Heart right ventricle (tissue), 16 donors: Measurements from ENCODE around the gene KIAA1586. TPM values are rescaled to one million over a fixed set of nuclear protein-coding genes. Genes with fewer than 3 reads are reported as not detected.

Source experiments
- ATAC-seq, 8 donors: fragments of 200-7000 bp; cut with Tn5 transposase; one replicate each; pipeline ENCODE4 v1.9.1; 2020; ENCODE audit warnings: mild to moderate bottlenecking in 8 of 8, moderate library complexity in 8 of 8, moderate number of reproducible peaks in 1 of 8
- DNase-seq, 2 donors: peaks; one replicate each; pipeline ENCODE4 v3.0.0-alpha.2; 2020
- H3K27ac ChIP-seq, 10 donors: fragments of 200-600 bp; sonication (generic) in 2 of 10; one replicate each; pipeline versions ENCODE4 v1.5.0 to v1.8.0; 2020 to 2022; ENCODE audit warnings: mild to moderate bottlenecking in 3 of 10
- H3K27me3 ChIP-seq, 7 donors: fragments of 200-600 bp; one replicate each; pipeline ENCODE4 v1.8.0; 2021 to 2022; ENCODE audit warnings: mild to moderate bottlenecking in 2 of 7
- H3K36me3 ChIP-seq, 9 donors: fragments of 200-600 bp; sonication (generic) in 1 of 9; one replicate each; pipeline versions ENCODE4 v1.5.0 to v1.8.0; 2020 to 2022; ENCODE audit warnings: mild to moderate bottlenecking in 2 of 9
- H3K4me1 ChIP-seq, 9 donors: fragments of 200-600 bp; sonication (generic) in 1 of 9; one replicate each; pipeline versions ENCODE4 v1.5.0 to v1.8.0; 2020 to 2022; ENCODE audit warnings: mild to moderate bottlenecking in 4 of 9
- H3K4me3 ChIP-seq, 10 donors: fragments of 200-600 bp; sonication (generic) in 2 of 10; one replicate each; pipeline versions ENCODE4 v1.5.0 to v1.8.0; 2020 to 2022; ENCODE audit warnings: mild to moderate bottlenecking in 7 of 10, moderate library complexity in 2 of 10
- H3K9me3 ChIP-seq, 11 donors: fragments of 200-600 bp in 10 of 11; sonication (generic) in 2 of 11; one replicate each; pipeline versions ENCODE4 v1.5.0 to v1.8.0; 2013 to 2022; ENCODE audit warnings: mild to moderate bottlenecking in 2 of 11, control low read depth in 1 of 11, moderate library complexity in 1 of 11
- WGBS, 2 donors: extraction: QIAGEN DNeasy Blood & Tissue Kit; methylation state at CpG; one replicate each; pipeline ENCODE4 v1.1.7; 2013; ENCODE audit warnings: inconsistent platforms in 1 of 2; 5-methylcytosine and 5-hydroxymethylcytosine counted together
- intact Hi-C, 10 donors: fragments of 100-400 bp; cut with DNase I; formaldehyde crosslinking; loops; one replicate each; pipeline versions ENCODE4 v1.11.1 to v1.14.2; 2022
- polyA plus RNA-seq, 2 donors: library from polyadenylated mRNA; stranded (reverse); fragments of 200-250 nt; gene quantifications; one replicate each; pipeline ENCODE4 v1.2.3, GENCODE V29; 2013
- total RNA-seq, 10 donors: library from RNA; stranded (reverse); fragmentation: NEBNext Ultra II Directional in 3 of 10; extraction: Animal tissue kit (Norgen Biotek cat#: 25700) in 3 of 10; gene quantifications; one replicate each; pipeline versions ENCODE4 v1.2.1 to v1.2.4, GENCODE V29; 2021 to 2023
- TF ChIP-seq, protein P1 (sequence below), 9 donors: fragments of 200-600 bp; sonication (generic) in 2 of 9; IDR thresholded peaks; one replicate each; pipeline versions ENCODE4 v1.5.0 to v1.8.0; 2021 to 2022; ENCODE audit warnings: antibody characterized with exemption in 9 of 9, mild to moderate bottlenecking in 5 of 9, moderate library complexity in 1 of 9
- donor health status: Arrhythmogenic right ventricular cardiomyopathy.
- donor health status: ischemic (EF 13 %, LVEDD 7.1; RV severe dilation, severe dysfunction).
- donor health status: healthy with polysubstance abuse.
- donor health status: DM: no; HTN: yes; CAD: no.
- donor health status: DM: no; HTN: no; CAD: no.
- donor health status: ischemic (EF 25% LVEDD 6.9; RV normal size, moderate dysfunction).
- donor health status: ischemic (EF 25% LVEDD 5.7; RV mildly dilated, moderate dysfunction).
- donor health status: healthy.
- donor health status: DM: yes; HTN: yes; CAD: no.
- donor health status: Ischemic cardiomyopathy.
- donor health status: ischemic (EF 35%, LVEDD 5.7; RV mildly dilated, moderate dysfunction).
- donor health status: nonischemic (EF 11% LVEDD 7.7; RV severe dilation, severe dysfunction).
- donor health status: DM: yes; HTN: yes; CAD: no.
- donor health status: PGD.
- donor health status: ischemic (EF 29% LVEDD 5.4; RV normal size, mild dysfunction).
- donor health status: nonischemic (EF 23%, LVEDD 6.1; RV moderate dilation, normal function).

The KIAA1586 gene
- total and polyA plus RNA-seq, 12 donors = 1.8 to 10.4 (median 7.9) TPM

DNA sequence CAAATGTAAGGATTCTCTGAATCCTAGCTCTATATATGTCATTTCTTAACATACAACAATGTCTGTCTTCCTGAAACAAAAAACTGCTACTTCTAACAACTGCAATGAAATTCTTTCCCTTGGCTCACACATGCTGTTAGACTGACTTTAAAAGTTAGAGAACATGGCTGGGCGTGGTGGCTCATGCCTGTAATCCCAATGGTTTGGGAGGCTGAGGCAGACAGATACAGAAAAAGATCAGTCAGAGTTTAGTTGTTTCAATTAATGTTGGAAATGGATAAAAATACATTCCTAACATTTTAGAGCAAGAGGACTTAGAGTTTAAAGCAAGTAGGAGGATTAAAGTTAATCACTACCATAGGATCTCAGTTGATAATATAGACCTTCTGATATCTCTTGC lies 28.7 kb upstream of the KIAA1586 start:
- TF ChIP-seq, protein P1, sequence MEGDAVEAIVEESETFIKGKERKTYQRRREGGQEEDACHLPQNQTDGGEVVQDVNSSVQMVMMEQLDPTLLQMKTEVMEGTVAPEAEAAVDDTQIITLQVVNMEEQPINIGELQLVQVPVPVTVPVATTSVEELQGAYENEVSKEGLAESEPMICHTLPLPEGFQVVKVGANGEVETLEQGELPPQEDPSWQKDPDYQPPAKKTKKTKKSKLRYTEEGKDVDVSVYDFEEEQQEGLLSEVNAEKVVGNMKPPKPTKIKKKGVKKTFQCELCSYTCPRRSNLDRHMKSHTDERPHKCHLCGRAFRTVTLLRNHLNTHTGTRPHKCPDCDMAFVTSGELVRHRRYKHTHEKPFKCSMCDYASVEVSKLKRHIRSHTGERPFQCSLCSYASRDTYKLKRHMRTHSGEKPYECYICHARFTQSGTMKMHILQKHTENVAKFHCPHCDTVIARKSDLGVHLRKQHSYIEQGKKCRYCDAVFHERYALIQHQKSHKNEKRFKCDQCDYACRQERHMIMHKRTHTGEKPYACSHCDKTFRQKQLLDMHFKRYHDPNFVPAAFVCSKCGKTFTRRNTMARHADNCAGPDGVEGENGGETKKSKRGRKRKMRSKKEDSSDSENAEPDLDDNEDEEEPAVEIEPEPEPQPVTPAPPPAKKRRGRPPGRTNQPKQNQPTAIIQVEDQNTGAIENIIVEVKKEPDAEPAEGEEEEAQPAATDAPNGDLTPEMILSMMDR (IDR thresholded peaks at IDR 0.05) = no peak
- DNase-seq (no peak), ATAC-seq (no peak)
- WGBS, 2 donors = 77 to 81% methylated on average over 1 of the region's 1 CpG
- Histone ChIP-seq H3K4me1 (no peaks in the 10 kb centered on the region), H3K27me3 (no peaks in the 10 kb centered on the region), H3K9me3 (no peaks in the 10 kb centered on the region), H3K4me3 (no peak overlapping the region), H3K36me3 (no peaks in the 10 kb centered on the region), H3K27ac (no peak overlapping the region)
- intact Hi-C loops = loop anchor here in 4 of 10 donors (5.0 to 10.0 kb wide), 3 partner anchors 116 to 307 kb away; partner anchors contain the start of gene PRIM2 (in 2 of the 4)

DNA sequence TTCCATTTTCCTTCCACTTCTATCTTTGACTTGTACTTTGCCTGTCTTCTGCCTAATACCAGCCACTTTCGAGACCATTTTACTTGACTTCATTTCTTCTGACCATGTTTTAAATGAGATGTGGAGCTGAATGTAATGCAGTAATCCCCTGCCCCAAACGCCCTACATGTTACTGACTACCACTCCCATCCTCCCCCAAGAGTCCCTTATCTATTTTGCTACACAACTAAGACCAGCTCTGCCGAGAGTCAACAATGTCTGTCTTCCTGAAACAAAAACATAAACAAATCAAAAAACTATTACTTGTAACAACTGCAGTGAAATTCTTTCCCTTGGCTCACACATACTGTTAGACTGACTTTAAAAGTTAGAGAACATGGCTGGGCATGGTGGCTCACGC lies 27.1 kb upstream of the KIAA1586 start:
- H3K27ac ChIP-seq = no peak overlapping the region
- DNase-seq = no peak
- no peaks in the 10 kb centered on the region for H3K4me1 ChIP-seq
- no peaks in the 10 kb centered on the region for H3K27me3 ChIP-seq
- TF ChIP-seq, protein P1 (IDR thresholded peaks at IDR 0.05) = no peak
- H3K4me3 ChIP-seq = no peak overlapping the region
- H3K9me3 ChIP-seq = peaks cover 0 to 12% (median 5%) of the 10 kb centered on the region in 11 donors
- ATAC-seq = no peak
- intact Hi-C loops = loop anchor here in 4 of 10 donors (5.0 to 10.0 kb wide), 3 partner anchors 117 to 305 kb away; partner anchors contain the start of gene PRIM2 (in 2 of the 4)
- no peaks in the 10 kb centered on the region for H3K36me3 ChIP-seq
- 74 to 83% methylated on average over 4 of the region's 4 CpGs for WGBS, 2 donors

DNA sequence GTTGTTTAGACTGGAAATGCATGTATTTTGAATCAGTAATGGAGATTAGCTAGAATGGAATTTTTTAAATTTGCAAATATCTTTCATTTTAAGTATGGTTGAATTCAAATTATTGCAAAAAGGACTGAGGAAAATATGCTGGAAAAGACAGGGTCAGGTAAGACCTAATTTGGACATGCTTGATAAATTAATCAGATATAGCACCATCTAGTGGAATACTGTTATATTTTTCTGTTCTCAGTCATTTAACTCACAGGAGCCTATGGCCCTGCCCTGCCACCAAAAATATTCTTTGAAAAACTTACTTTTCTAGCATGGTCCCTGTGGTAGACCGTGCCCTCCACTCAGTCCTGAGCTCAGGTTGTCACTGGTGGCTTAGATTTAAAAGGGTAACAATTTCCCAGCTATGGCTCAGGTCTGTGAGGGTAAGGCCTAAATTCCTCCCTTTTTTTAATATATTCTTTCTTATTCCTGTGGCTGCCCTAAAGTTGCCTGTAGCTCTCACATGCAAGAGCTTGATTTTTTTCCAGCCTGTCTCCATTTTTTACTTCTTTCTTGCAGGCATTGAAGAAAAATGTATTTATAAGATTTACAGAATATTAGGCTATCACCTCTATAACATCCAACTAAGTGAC lies 25.3 kb upstream of the KIAA1586 start:
- H3K4me3 ChIP-seq = no peak overlapping the region
- H3K4me1 ChIP-seq = no peaks in the 10 kb centered on the region
- intact Hi-C loops = loop anchor here in 8 of 10 donors (5.0 to 10.0 kb wide), 3 partner anchors 114 to 294 kb away; partner anchors contain the start of gene PRIM2 (in 1 of the 8)
- H3K27ac ChIP-seq = no peak overlapping the region
- 26 to 34% methylated on average over 1 of the region's 1 CpG for WGBS, 2 donors
- TF ChIP-seq, protein P1 (IDR thresholded peaks at IDR 0.05) = peak; percentile 22 to 70 (median 63)
- no peaks in the 10 kb centered on the region for H3K27me3 ChIP-seq
- DNase-seq (no peak), ATAC-seq (no peak)
- no peaks in the 10 kb centered on the region for H3K36me3 ChIP-seq
- H3K9me3 ChIP-seq = peaks cover 0 to 29% (median 14%) of the 10 kb centered on the region in 11 donors

DNA sequence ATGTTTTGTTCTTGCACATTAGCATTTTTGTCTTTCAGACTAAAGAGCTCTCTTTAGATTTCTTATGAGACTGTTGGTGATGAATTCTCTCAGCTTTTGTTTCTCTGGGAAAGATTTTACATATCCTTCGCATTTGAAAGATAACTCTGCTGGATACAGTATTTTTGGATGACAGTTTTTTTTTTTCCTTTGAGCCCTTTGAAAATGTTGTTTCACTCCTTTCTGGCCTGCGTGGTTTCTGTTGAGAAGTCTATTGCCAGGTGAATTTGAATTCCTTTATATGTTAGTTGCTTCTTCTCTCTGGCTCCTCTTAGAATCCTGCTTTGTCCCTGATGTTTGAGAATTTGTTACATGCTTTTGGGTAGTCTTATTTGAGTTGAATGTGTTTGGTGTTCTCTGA lies 22.2 kb upstream of the KIAA1586 start:
- no peaks in the 10 kb centered on the region for H3K36me3 ChIP-seq
- H3K27ac ChIP-seq = no peak overlapping the region
- TF ChIP-seq, protein P1 (IDR thresholded peaks at IDR 0.05) = no peak
- H3K4me1 ChIP-seq = no peaks in the 10 kb centered on the region
- intact Hi-C loops = loop anchor here in 8 of 10 donors (5.0 to 10.0 kb wide), 3 partner anchors 117 to 290 kb away; partner anchors contain the start of gene PRIM2 (in 1 of the 8)
- ATAC-seq (no peak), DNase-seq (no peak)
- peaks cover 0 to 30% (median 14%) of the 10 kb centered on the region in 11 donors for H3K9me3 ChIP-seq
- no peak overlapping the region for H3K4me3 ChIP-seq
- no peaks in the 10 kb centered on the region for H3K27me3 ChIP-seq
- 55 to 69% methylated on average over 2 of the region's 2 CpGs for WGBS, 2 donors
